Right atrium auricular region (tissue), 2 donors: Measurements from ENCODE around the gene SLC66A2. TPM values are rescaled to one million over a fixed set of nuclear protein-coding genes. Genes with fewer than 3 reads are reported as not detected.
"Not testable (repeated sequence)": the region's sequence is repeated elsewhere in the genome, so short reads cannot be mapped to it uniquely, and the experiment has no call there.

ENCODE experiments used
- DNase-seq: peaks from one replicate; pipeline ENCODE4 v3.0.0-alpha.2; 2019; ENCODE audit warnings: low spot score
- H3K27ac ChIP-seq, 2 donors: fragments of 200-600 bp; sonication (generic); 1 replicate in 1 of 2; 2 replicates in 1 of 2; pipeline ENCODE4 v1.5.1; 2016 to 2019
- H3K27me3 ChIP-seq, 2 donors: fragments of 200-600 bp; sonication (generic); one replicate each; pipeline versions ENCODE4 v1.5.1 to v1.6.0; 2017 to 2019
- H3K36me3 ChIP-seq: fragments of 200-600 bp; sonication (generic); one replicate; pipeline ENCODE4 v1.5.1; 2016
- H3K4me1 ChIP-seq, 2 donors: fragments of 200-600 bp; sonication (generic); one replicate each; pipeline versions ENCODE4 v1.5.1 to v1.6.0; 2017 to 2019
- H3K4me3 ChIP-seq, 2 donors: fragments of 200-600 bp; sonication (generic); 1 replicate in 1 of 2; 2 replicates in 1 of 2; pipeline ENCODE4 v1.5.1; 2017 to 2019; ENCODE audit warnings: mild to moderate bottlenecking in 1 of 2, moderate library complexity in 1 of 2
- H3K9me3 ChIP-seq, 2 donors: fragments of 200-600 bp; sonication (generic); one replicate each; pipeline ENCODE4 v1.5.1; 2019
- CTCF ChIP-seq, 2 donors: fragments of 200-600 bp; sonication (generic); IDR thresholded peaks; one replicate each; pipeline ENCODE4 v1.5.1; 2019; ENCODE audit warnings: antibody characterized with exemption in 2 of 2
- total RNA-seq, 2 donors: library from RNA; depleted of rRNA; stranded (reverse); fragments of >200 nt; gene quantifications; one replicate each; pipeline ENCODE4 v1.1.0, GENCODE V29; 2016

SLC66A2 gene
- 10 to 100 TPM; 21.4 to 22.9 TPM for total RNA-seq

DNA sequence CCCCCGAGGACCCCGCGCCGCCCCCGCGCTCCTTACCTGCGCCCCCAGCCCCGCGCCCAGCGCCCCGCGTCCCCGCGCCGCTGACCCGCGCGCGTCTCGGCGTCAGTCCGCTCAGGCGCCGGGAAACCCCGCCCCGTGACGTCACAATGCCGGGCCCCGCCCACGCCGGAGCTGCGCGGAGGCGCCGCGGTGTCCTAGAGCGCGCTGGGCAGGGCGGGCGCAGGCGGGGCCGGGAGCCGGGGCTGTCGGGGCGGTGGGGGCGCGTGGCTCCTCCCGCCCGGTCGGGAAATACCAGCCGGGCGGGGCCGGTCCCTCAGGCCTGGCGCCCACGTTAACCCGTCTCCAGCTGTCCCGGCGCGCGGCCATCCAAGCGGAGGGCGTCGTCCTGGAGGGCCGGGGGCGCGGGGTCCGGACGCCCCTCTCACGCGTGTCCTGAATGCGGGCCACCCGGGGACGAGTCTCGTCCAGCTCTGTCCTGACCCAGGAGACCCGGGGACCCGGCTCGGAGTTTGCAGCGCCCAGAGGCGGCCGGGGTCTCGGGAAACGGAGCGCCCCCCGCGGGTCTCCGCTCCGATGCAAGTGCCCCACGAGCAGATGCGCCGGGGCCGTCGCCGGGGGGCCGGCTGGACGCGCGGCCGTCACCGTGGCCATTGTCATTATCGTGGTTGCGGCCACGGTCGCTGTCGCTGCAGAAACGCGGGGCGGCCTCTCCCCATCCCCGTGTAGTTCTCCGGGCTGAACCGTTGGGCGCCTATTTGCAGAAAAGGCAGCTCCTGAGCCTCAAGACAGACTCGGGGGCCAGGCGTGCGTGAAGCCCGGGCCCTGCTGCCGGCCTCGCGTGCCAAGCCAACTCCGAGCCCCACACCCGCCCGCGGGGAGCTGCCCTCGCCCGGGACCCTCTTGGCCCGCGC, at the start of gene SLC66A2:
Gene SLC66A2, minus strand, starts transcription at position 109 of the 911 bp plus-strand sequence. CDS start 727 bp downstream, outside the sequence.
- H3K9me3 ChIP-seq, result no peaks in the 10 kb centered on the region
- H3K36me3 ChIP-seq, result no peaks in the 10 kb centered on the region
- peak within 1 kb of the TSS; percentile 86 to 93 for H3K27ac ChIP-seq
- peaks cover 0 to 48% of the 10 kb centered on the region in 2 donors for H3K4me1 ChIP-seq
- H3K4me3 ChIP-seq, result peak within 1 kb of the TSS; percentile 97 to 99
- DNase-seq, result peak; percentile 89
- no peak for TF ChIP-seq CTCF (IDR thresholded peaks at IDR 0.05)
- H3K27me3 ChIP-seq, result no peaks in the 10 kb centered on the region

- no peak for DNase-seq
- no peaks in the 10 kb centered on the region for H3K27me3 ChIP-seq
- H3K4me1 ChIP-seq, result no peaks in the 10 kb centered on the region
- H3K27ac ChIP-seq, result no peak overlapping the region
- TF ChIP-seq CTCF (IDR thresholded peaks at IDR 0.05), result no peak
- H3K4me3 ChIP-seq, result no peak overlapping the region
- peaks cover 0 to 9% of the 10 kb centered on the region in 2 donors for H3K9me3 ChIP-seq
- H3K36me3 ChIP-seq, result no peaks in the 10 kb centered on the region
Measured at GRCh38 chr18:80000877-80001276, 49.4 kb upstream of the SLC66A2 start.

GRCh38 chr18:79999701-80000100, 48.2 kb upstream of the SLC66A2 start:
- H3K4me1 ChIP-seq, H3K27me3 ChIP-seq, DNase-seq, H3K27ac ChIP-seq, H3K36me3 ChIP-seq, H3K9me3 ChIP-seq, H3K4me3 ChIP-seq: not testable (repeated sequence)

GRCh38 chr18:79991494-79991893, 40.0 kb upstream of the SLC66A2 start:
- no peak for DNase-seq
- no peaks in the 10 kb centered on the region for H3K36me3 ChIP-seq
- TF ChIP-seq CTCF (IDR thresholded peaks at IDR 0.05), result no peak
- peaks cover 0 to 19% of the 10 kb centered on the region in 2 donors for H3K4me1 ChIP-seq
- no peak overlapping the region for H3K27ac ChIP-seq
- H3K4me3 ChIP-seq, result no peak overlapping the region
- no peaks in the 10 kb centered on the region for H3K27me3 ChIP-seq
- H3K9me3 ChIP-seq, result no peaks in the 10 kb centered on the region

GRCh38 chr18:79989195-79989497, 37.7 kb upstream of the SLC66A2 start:
- Histone ChIP-seq H3K4me1 (peaks cover 0 to 21% of the 10 kb centered on the region in 2 donors), H3K27ac (peak overlapping the region; percentile 97 to 99), H3K36me3 (no peaks in the 10 kb centered on the region)

More at GRCh38 chr18:79989195-79989497, 37.7 kb upstream of the SLC66A2 start:
- DNase-seq, result no peak
- Histone ChIP-seq H3K4me3 (peak overlapping the region; percentile 72 to 93), H3K27me3 (no peaks in the 10 kb centered on the region), H3K9me3 (no peaks in the 10 kb centered on the region)
- no peak for TF ChIP-seq CTCF (IDR thresholded peaks at IDR 0.05)
